Kidney epithelial cell (primary cell): Measurements from ENCODE around the gene ZNF750. TPM values are rescaled to one million over a fixed set of nuclear protein-coding genes. Genes with fewer than 3 reads are reported as not detected.

Source experiments
- DNase-seq: peaks from one replicate; pipeline ENCODE4 v3.0.0-alpha.2; 2010; ENCODE audit warnings: low read depth
- H3K27me3 ChIP-seq: 2 replicates; pipeline ENCODE4 v1.6.0; 2011; ENCODE audit warnings: low read length; ENCODE audit not compliant: control insufficient read depth, insufficient read depth
- H3K36me3 ChIP-seq: 2 replicates; pipeline ENCODE4 v1.5.1; 2011; ENCODE audit warnings: low read length; ENCODE audit not compliant: control insufficient read depth, insufficient read depth
- H3K4me3 ChIP-seq: 2 replicates; pipeline ENCODE4 v1.5.1; 2011; ENCODE audit warnings: low read depth, mild to moderate bottlenecking, control low read depth, low read length
- CTCF ChIP-seq: IDR thresholded peaks from 2 replicates; pipeline ENCODE4 v1.5.1; 2011; ENCODE audit warnings: mild to moderate bottlenecking, moderate library complexity, low read length, control low read depth, inconsistent platforms; ENCODE audit not compliant: insufficient read depth, poor library complexity, severe bottlenecking
- total RNA-seq: library from RNA; depleted of rRNA; stranded (reverse); fragments of >200 nt; gene quantifications from 2 replicates; pipeline ENCODE4 v1.2.3, GENCODE V29; 2015

ZNF750 gene
- total RNA-seq, 1 donor from 2014 or later, result 0.84 TPM

- no peak for DNase-seq
- H3K4me3 ChIP-seq, result no peak overlapping the region
- no peaks in the 10 kb centered on the region for H3K36me3 ChIP-seq
- TF ChIP-seq CTCF, result no peak
- H3K27me3 ChIP-seq, result no peaks in the 10 kb centered on the region
Observed at GRCh38 chr17:82831041-82831817, 8.6 kb downstream of the ZNF750 start.

GRCh38 chr17:82830249-82830661 is 9.6 kb downstream of the ZNF750 start:
- Histone ChIP-seq H3K27me3 (no peaks in the 10 kb centered on the region), H3K36me3 (no peaks in the 10 kb centered on the region)
- DNase-seq, result no peak

DNA sequence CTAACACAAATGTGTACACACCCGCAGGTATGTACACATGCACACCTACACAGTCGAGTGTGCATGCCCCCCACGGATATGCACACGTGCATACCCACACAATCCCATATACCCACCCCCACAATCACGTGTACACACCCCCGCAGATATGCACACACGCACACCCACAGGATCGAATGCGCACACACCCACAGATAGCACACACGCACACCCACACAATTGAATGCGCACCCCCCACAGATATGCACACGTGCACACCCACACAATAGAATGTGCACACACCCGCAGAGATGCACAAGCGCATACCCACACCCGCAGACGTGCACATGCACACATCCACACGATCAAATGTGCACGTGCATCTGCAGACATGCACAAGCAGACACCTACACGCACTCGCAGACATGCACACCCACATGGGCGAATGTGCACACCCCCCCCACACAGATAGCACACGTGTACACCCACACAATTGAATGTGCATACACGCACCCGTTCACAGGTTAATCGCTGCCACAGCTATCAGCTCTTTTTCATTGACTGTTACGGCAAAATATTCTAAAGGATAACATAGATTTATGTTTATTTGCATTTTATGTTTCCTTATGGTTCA is 10.8 kb downstream of the ZNF750 start:
- H3K36me3 ChIP-seq, result no peaks in the 10 kb centered on the region
- no peak for DNase-seq
- H3K4me3 ChIP-seq, result no peak overlapping the region
- no peaks in the 10 kb centered on the region for H3K27me3 ChIP-seq
- TF ChIP-seq CTCF, result no peak

More at GRCh38 chr17:82830249-82830661, 9.6 kb downstream of the ZNF750 start:
- no peak for TF ChIP-seq CTCF
- no peak overlapping the region for H3K4me3 ChIP-seq

DNA sequence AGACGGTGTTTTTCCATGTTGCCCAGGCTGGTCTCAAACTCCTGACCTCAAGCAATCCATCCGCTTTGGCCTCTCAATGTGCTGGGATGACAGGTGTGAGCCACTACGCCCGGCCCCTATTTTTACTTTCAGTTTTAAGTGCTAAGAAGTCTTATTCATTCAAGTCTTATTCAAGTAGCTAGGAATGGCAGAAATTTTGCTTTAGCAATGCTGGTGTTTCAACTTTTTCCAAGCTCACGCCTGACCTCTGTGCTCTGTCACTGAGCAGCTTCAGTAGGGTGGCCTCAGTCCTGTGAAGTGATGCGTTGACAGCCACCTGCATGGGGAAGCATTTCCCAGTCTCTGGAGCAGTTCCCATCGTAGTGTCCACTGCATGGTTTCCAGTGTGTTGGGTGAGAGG is 12.9 kb downstream of the ZNF750 start:
- Histone ChIP-seq H3K4me3 (no peak overlapping the region), H3K36me3 (no peaks in the 10 kb centered on the region), H3K27me3 (no peaks in the 10 kb centered on the region)
- no peak for TF ChIP-seq CTCF
- no peak for DNase-seq

GRCh38 chr17:82826211-82826610 is 13.6 kb downstream of the ZNF750 start:
- no peak for DNase-seq
- no peak for TF ChIP-seq CTCF
- Histone ChIP-seq H3K4me3 (no peak overlapping the region), H3K36me3 (no peaks in the 10 kb centered on the region), H3K27me3 (no peaks in the 10 kb centered on the region)
